GM12891 (cell line): ENCODE measurements around the gene CACNA2D2.
A peak's percentile ranks its signal among the peaks of the same experiment; 100 is the strongest.
"Not testable (repeated sequence)": the region's sequence is repeated elsewhere in the genome, so short reads cannot be mapped to it uniquely, and the experiment has no call there.

Experiments
- DNase-seq: peaks from one replicate; pipeline ENCODE4 v3.0.0; 2011; ENCODE audit warnings: low spot score; ENCODE audit not compliant: insufficient read length
- FAIRE-seq: peaks from 2 replicates; lab custom pipeline; 2011; peaks lifted over from hg19 to GRCh38; lab: Jason Lieb, UNC
- PAX5 ChIP-seq: IDR thresholded peaks from 2 replicates; pipeline ENCODE4 v1.6.1; 2011; ENCODE audit warnings: low read length, moderate library complexity, mild to moderate bottlenecking; ENCODE audit not compliant: insufficient read depth, severe bottlenecking
- POLR2A ChIP-seq: IDR thresholded peaks from 2 replicates; pipeline ENCODE4 v1.6.1; 2011; ENCODE audit warnings: low read depth, low read length, control low read depth
- POLR2AphosphoS5 ChIP-seq: IDR thresholded peaks from 2 replicates; pipeline ENCODE4 v1.6.1; 2011; ENCODE audit warnings: low read depth, low read length, control low read depth
- POU2F2 ChIP-seq: IDR thresholded peaks from 2 replicates; pipeline ENCODE4 v1.6.1; 2011; ENCODE audit warnings: low read depth, mild to moderate bottlenecking, control low read depth, low read length, moderate library complexity
- SPI1 ChIP-seq: IDR thresholded peaks from 2 replicates; pipeline ENCODE4 v1.6.1; 2011; ENCODE audit warnings: low read depth, low read length, control low read depth
- TAF1 ChIP-seq: IDR thresholded peaks from 2 replicates; pipeline ENCODE4 v1.6.1; 2011; ENCODE audit warnings: low read depth, low read length, control low read depth

The CACNA2D2 gene

GRCh38 chr3:50517721-50518206 lies 14.3 kb upstream of the CACNA2D2 start:
- FAIRE-seq = no peak
- no peak for DNase-seq
- TF ChIP-seq PAX5 (no peak), POU2F2 (no peak), TAF1 (no peak), POLR2AphosphoS5 (no peak)

GRCh38 chr3:50516440-50516871 lies 13.0 kb upstream of the CACNA2D2 start:
- no peak for TF ChIP-seq POLR2AphosphoS5
- no peak for TF ChIP-seq SPI1
- no peak for TF ChIP-seq PAX5
- no peak for TF ChIP-seq TAF1
- TF ChIP-seq POLR2A = no peak
- no peak for TF ChIP-seq POU2F2
- no peak for DNase-seq
- no peak for FAIRE-seq

GRCh38 chr3:50515565-50516439 lies 12.4 kb upstream of the CACNA2D2 start:
- no peak for FAIRE-seq
- DNase-seq = no peak
- TF ChIP-seq POU2F2 = no peak
- peak; percentile 79 for TF ChIP-seq SPI1

DNA sequence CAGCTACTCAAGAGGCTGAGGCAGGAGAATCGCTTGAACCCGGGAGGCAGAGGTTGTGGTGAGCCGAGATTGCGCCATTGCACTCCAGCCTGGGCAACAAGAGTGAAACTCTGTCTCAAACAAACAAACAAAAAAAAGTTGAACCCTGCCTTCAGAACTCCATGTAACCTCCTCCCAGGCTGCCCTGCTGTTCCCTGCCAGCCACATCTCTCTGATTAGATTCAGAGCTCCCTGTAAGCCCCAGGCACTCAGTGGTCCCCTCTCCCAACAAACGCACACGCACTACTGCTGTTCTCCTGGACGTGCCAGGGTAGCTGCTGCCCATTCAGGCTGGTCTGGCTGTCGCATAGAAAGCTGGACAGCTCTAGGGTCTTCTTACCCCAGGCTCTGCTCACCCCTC lies 9.5 kb upstream of the CACNA2D2 start:
- DNase-seq, FAIRE-seq: not testable (repeated sequence)

GRCh38 chr3:50512131-50512530 lies 8.7 kb upstream of the CACNA2D2 start:
- TF ChIP-seq SPI1 (no peak), POLR2AphosphoS5 (no peak), TAF1 (no peak)
- no peak for FAIRE-seq
- no peak for DNase-seq

- DNase-seq (no peak), FAIRE-seq (no peak)
- TF ChIP-seq PAX5 (no peak), SPI1 (no peak), TAF1 (no peak), POU2F2 (no peak), POLR2AphosphoS5 (no peak), POLR2A (no peak)
These were observed 6.9 kb upstream of the CACNA2D2 start for GRCh38 chr3:50510325-50510724.

DNA sequence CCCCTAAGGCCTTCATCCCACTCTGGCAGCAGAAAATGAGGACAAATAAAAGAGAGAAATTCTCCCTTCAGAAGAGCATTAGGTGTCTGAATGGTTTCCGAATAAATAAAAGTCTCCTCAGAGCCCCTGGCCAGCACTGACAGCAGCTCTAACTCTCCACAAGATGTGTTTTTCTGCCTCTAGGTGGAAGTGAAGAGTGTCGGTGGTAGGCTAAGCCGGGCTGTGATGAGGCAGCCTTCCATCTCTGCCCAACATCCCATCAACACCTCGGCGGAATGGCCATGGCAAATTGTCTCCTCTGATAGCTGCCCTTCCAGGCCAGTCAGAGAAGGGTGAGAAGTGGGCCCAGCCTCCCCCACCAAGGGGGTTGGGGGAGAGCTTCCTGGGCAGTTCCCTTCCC lies 6.3 kb upstream of the CACNA2D2 start:
- FAIRE-seq = no peak
- TF ChIP-seq POLR2AphosphoS5 (no peak), POLR2A (no peak)
- DNase-seq = no peak

GRCh38 chr3:50508821-50509220 lies 5.4 kb upstream of the CACNA2D2 start:
- TF ChIP-seq POLR2A (no peak), TAF1 (no peak), POLR2AphosphoS5 (no peak), PAX5 (no peak), POU2F2 (no peak), SPI1 (no peak)
- FAIRE-seq = no peak
- DNase-seq = no peak

GRCh38 chr3:50506169-50506568 lies 2.7 kb upstream of the CACNA2D2 start:
- FAIRE-seq (no peak), DNase-seq (no peak)
- TF ChIP-seq PAX5 = no peak
- no peak for TF ChIP-seq POU2F2
- no peak for TF ChIP-seq TAF1
- TF ChIP-seq SPI1 = no peak

- FAIRE-seq = no peak
- no peak for DNase-seq
- TF ChIP-seq TAF1 (no peak), SPI1 (no peak), POLR2A (no peak), POLR2AphosphoS5 (no peak), POU2F2 (no peak), PAX5 (no peak)
These were observed 1.2 kb upstream of the CACNA2D2 start for GRCh38 chr3:50504681-50505080.
